Dermis microvascular lymphatic vessel endothelial cell (primary cell): ENCODE data around the gene BEST2. TPM values are rescaled to one million over a fixed set of nuclear protein-coding genes. Genes with fewer than 3 reads are reported as not detected.
"Not testable (repeated sequence)": the region's sequence is repeated elsewhere in the genome, so short reads cannot be mapped to it uniquely, and the experiment has no call there.

Experiments used
- DNase-seq, 2 donors: peaks; one replicate each; pipeline versions ENCODE4 v3.0.0 to v3.0.0-alpha.2; 2010; ENCODE audit warnings: low read depth in 2 of 2
- total RNA-seq: library from RNA; depleted of rRNA; stranded (reverse); fragments of >200 nt; gene quantifications from 2 replicates; pipeline ENCODE4 v1.2.1, GENCODE V29; 2014

BEST2 gene
- total RNA-seq: not detected in 2 replicates

DNA sequence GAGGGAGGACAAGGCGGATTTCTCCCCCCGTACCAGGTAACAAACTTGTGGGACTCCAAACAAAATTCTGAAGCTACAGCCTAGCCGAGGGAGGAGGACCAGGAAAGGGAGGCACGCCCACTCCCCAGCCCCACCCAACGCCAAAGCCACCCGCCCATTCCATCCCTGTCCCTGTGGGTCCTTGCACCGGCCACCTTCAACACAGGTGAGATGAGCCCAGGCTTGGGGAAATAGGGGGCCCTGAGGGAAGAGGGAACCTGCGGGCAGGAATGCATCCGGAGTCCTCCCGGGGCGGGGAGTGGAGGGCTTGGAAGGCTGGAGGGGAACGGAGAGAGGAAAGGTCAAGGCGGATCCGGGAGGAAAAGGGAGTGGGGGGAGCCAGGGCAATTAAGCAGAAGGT, at the start of gene BEST2:
Gene BEST2, plus strand, starts transcription at position 157 of the 400 bp plus-strand sequence. CDS start 802 bp downstream, outside the sequence.
- no peak for DNase-seq

DNA sequence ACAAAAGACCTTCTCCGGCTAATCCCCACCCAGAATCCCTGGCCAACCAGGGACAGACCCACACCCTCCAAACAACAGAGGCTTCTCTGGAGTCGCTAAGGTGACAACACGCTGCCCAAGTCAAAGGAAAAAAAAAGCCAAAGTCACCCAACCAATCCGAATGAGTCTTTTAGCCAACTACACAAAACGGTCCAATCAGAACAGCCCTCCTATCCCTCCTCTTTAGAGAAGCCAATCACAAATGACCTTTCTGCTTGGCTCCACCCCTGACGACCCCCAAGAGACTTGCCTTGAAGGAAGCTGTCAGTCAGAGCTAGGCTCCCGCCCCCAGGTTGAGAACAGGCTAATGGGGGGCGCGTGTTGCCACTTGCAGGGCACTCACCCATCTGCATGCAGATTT, 48.5 kb upstream of the BEST2 start:
- peak in 1 of 2 donors; percentile 64 for DNase-seq

DNA sequence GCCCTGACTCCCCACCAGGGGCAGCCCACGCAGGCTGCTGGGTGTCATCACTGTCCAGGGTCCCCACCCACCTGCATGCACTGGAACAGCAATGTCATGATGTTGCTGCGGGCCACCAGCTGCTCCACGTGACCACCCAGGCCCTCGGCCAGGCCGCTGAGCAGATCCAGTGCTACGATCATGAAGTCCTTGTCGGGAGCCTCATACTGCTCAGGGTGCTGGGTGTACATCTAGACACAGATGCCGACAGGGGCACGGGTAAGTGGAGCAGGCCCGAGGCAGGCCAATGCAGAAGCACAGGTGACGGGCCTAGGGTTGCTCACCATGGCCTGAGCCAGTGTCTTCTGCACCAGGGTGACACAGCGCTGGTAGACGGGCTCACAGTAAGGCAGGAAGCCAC, 46.4 kb upstream of the BEST2 start:
- no peak for DNase-seq

- no peak for DNase-seq
Observed at GRCh38 chr19:12705654-12706331, 45.8 kb upstream of the BEST2 start.

DNA sequence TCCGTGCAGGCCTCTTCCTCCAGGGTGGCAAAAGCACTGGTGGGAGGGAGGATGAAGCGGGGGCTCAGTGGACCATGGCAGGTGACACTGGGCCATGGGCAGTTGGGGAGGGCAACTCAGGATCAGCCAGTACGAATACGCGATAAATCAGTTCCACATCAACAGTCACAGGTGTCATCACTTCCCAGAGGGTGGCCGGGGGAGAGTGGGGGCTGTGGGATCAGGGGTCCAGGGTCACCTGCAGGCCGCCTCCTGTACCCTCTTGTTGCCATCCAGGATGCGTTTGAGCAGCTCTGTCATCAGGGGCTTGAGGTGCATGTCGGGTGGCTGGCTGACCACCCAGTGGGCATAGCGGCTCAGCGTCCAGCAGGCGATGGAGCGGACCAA, 45.3 kb upstream of the BEST2 start:
- no peak for DNase-seq

- DNase-seq: no peak
Observed at GRCh38 chr19:12708641-12709040, 43.0 kb upstream of the BEST2 start.

GRCh38 chr19:12711187-12711586, 40.4 kb upstream of the BEST2 start:
- DNase-seq: no peak

DNA sequence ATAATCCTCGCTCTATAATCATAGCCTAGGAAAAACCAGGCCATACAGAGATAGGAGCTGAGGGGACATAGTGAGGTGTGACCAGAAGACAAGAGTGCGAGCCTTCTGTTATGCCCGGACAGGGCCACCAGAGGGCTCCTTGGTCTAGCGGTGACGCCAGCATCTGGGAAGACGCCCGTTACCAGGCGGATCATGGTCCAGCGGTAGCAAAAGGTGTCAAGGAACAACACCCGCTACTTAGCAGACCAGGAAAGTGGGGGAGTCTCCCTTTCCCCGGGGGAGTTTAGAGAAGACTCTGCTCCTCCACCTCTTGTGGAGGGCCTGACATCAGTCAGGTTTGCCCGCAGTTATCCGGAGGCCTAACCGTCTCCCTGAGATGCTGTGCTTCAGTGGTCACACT, 39.5 kb upstream of the BEST2 start:
- not testable (repeated sequence) for DNase-seq

DNA sequence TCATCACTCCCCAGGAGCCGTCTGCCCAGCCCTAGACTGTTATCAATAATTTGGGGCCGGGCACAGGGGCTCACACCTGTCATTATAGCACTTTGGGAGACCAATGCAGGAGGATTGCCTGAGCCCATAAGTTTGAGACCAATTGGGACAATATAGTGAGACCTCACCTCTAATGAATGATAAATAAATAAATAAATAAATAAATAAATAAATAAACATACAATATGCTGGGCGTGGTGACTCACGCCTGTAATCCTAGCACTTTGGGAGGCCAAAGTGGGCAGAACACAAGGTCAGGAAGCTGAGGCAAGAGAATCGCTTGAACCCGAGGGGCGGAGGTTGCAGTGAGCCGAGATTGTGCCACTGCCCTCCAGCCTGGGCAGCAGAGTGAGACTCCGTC, 38.3 kb upstream of the BEST2 start:
- DNase-seq: not testable (repeated sequence)

- no peak for DNase-seq
Observed at GRCh38 chr19:12715102-12715501, 36.5 kb upstream of the BEST2 start.

- no peak for DNase-seq
Observed at GRCh38 chr19:12715929-12716328, 35.7 kb upstream of the BEST2 start.

- DNase-seq: no peak
Observed at GRCh38 chr19:12720296-12720695, 31.3 kb upstream of the BEST2 start.

GRCh38 chr19:12720851-12721655, 30.5 kb upstream of the BEST2 start:
- peak in 1 of 2 donors; percentile 32 for DNase-seq

DNA sequence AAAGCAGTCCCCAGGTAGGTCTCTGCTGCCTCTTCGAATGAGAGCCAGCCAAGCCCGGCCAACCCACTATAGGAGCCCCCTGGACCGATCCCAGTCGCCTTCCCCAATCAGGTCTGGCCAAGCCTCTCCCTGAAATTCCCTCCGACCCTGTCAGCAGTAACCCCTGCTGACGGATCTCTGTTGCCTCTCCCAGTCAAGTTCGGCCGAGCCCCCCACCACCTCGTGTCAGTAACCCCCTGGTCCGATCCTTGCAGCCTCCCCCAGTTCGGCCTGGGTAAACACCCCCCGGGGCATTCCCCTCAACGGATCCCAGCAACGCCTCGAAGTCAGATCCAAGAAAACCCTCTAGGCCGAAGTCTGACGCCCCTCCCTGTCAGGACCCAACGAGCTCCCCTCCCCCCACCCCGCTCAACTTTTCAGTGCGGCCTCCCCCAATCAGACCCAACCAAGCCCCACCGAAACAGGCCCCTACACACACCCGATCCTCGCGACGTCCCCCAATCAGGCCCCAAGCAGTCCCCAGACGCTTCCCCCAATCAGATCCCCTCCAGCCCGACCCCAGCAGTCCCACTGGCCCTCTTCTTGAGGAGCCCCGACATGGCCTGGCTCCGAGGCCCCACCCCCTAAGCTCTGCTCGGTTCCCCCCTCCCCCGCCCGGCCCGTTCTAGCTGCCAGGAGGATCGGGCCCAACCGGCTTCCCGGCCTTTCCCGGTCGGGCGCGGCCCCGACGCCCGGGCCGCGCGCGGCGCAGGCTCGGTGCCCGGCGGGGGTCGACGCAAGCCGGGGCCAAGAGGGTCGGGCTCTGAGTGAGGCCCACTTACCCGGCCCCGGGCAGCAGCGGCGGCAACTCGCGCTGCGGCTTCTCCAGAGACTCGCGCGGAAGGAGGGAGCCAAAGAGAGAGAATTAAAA, 29.7 kb upstream of the BEST2 start:
- DNase-seq: peak in 1 of 2 donors; percentile 84

DNA sequence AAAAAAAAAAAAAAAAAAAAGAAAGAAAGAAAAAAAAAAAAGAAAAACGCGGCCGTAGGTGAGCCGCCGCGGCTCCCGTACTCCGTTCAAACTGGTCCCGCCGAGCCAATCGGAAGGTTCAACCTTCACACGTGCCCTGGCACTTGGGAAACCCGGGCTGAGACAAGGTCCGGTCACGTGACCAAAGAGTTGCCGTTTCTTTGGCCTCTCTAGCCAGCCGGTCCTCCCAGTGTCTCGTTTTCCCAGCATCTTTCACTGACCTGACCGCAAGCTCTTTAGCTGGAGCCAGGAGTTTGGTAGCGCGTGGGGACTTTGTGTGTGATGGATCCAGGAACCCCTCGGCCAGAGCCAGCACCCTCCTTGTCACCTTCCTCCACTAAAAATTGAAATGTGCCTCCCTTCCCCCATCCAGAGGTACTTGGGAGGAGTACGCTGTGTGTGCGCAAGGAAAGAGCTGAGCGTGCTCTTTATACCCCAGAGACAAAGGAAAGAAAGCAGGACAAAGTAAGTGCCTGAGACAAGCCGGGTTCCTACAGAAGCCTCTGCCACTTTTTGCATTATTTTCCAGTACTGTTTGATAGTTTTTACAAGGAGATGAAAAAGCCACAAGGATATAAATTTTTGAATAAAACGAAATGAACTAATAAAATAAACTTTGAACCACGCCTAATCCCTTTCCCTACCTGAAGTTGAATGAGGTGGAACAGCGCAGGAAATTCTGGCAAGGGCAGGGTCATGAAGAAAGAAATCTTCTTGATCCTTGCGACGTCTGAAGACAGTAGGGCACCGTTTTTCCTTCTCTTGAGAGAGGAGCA, 28.8 kb upstream of the BEST2 start:
- peak; percentile 99 to 100 for DNase-seq

DNA sequence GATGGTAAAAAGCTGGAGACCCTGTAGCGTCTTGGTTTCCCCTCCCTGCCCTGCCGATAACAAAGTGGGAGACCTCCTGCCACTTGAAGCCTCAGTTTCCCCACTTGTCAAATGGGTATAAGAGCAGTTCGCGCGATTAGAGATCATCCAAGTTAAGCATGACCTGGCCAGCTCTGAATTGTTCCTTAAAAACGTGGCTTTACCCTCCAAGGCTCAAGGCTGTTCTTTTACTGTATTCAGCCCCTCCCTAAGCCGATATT, 28.3 kb upstream of the BEST2 start:
- DNase-seq: peak in 1 of 2 donors; percentile 15

GRCh38 chr19:12723641-12724426, 27.8 kb upstream of the BEST2 start, which contains the start of gene TNPO2:
Gene TNPO2, minus strand, starts transcription at chr19:12723932. Its CDS starts 2,955 bp downstream, at chr19:12720977.
- DNase-seq: peak; percentile 22 to 73

- DNase-seq: not testable (repeated sequence)
Observed at GRCh38 chr19:12725612-12726011, 26.0 kb upstream of the BEST2 start.

DNA sequence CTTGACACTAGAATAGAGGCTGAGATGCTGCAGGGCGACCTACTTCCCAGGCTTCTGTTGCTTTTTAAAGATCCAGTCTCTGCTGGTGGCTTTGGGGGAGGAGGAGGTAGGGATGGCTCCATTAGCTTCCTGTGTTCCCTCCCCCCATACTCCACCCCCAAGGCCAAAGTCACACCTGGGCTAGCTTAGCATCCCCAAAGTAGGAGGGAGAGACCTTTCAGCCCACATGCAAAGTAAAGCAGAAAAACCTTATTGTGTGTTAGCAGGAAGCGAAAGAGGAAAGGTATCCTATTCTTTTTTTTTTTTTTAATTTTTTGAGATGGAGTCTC, 24.6 kb upstream of the BEST2 start:
- no peak for DNase-seq

- no peak for DNase-seq
Observed at GRCh38 chr19:12727745-12728433, 23.7 kb upstream of the BEST2 start.
